HG03060 (cell line): ENCODE results near the gene EPHA4.

Experiments
- ATAC-seq: cut with Tn5 transposase; IDR thresholded peaks from one replicate; pipeline ENCODE4 v1.9.1; 2021; ENCODE audit warnings: low read depth, moderate number of reproducible peaks; ENCODE audit not compliant: unreplicated experiment

The EPHA4 gene

GRCh38 chr2:221420245-221420644 lies 151.9 kb downstream of the EPHA4 start:
- ATAC-seq = no peak

DNA sequence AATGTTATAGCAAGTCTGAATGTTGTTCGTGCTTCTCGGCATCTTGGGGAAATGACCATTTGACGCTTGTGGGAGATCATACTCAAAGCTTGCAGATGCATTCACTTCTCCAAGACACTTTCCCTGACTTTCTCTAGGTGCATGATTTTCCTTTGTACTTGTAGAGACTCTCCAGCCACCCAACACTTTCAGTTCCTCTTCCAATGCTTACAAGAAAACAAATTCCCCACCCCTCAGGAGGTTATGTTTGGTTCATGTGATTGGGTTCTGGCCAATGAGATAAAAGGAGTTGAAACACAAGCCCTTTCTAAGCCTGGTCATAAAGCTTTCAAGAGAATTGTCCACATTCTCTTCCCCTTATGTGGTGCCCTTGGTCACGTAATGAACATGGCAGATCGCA lies 156.3 kb downstream of the EPHA4 start:
- no peak for ATAC-seq

DNA sequence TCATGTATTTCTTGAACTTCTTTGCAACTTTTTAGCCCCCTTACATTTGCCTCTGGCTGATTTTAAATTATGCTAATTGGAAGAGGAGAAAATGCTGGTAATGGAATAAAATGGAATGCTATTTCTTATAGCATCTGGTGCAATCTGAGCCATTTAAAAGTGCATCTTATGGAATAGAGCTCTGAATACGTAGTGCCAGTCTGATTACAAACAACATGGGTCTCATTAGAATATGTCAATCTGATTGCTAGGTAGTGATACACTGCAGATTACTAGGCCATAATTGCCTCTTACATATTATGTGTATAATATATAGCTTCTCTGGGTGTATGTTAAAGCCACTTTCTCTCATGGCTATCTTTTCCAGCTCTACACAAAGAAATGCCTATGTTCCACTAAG lies 159.1 kb downstream of the EPHA4 start:
- no peak for ATAC-seq

DNA sequence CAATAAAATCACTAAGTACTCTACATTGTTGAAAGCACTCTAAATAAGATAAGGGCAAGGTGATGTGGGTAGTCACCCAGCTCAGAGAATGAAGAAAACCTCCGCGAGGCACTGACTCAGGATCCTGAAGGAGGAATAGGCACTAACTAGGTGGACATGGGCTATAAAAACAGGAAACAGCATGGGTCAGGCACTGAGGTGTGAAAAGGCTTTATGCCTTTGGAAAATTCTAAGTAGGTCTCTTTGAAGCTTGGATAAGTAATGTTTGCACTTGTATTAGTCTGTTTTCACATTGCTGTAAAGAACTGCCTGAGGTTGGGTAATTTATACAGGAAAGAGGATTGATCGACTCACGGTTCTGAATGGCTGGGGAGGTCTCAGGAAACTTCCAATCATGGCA lies 161.6 kb downstream of the EPHA4 start:
- ATAC-seq = no peak

- no peak for ATAC-seq
These were observed 164.3 kb downstream of the EPHA4 start for GRCh38 chr2:221407765-221408164.

DNA sequence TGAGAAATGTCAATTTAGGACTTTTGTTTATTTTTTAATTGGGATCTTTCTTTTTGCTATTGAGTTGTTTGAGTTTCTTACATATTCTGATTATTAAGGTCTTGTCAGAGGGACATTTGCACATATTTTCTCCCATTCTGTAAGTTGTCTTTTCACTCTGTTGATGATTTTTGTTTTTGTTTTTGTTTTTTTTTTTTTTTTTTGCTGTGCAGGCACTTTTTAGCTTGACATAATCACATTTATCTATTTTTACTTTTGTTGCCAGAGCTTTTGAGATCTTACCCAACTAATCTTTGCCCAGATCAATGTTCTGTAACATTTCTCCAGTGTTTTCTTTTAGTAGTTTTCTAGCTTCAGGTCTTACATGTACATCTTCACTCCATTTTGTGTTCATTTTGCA lies 166.6 kb downstream of the EPHA4 start:
- no peak for ATAC-seq

- no peak for ATAC-seq
These were observed 170.0 kb downstream of the EPHA4 start for GRCh38 chr2:221402072-221402471.

GRCh38 chr2:221400411-221400810 lies 171.7 kb downstream of the EPHA4 start:
- ATAC-seq = no peak

DNA sequence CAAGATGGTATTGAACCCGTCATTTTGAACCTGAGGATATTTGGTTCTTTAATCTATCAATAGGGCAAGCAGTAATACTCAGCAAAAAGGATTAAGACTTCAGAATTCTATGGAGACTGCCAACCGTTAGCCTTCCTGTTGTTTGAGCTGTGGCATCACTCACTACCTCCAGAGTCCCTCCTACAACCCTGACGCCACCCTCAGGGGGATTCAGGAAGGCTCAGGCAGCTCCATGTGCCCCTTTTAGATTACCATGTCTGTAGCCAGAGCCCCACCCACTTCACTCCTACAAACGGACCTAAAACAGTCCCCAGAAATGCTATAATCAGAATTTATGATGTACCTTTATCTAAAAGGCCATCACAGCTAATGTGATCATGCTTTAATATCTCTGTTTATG lies 172.9 kb downstream of the EPHA4 start:
- ATAC-seq = no peak

GRCh38 chr2:221397187-221397586 lies 174.9 kb downstream of the EPHA4 start:
- no peak for ATAC-seq

DNA sequence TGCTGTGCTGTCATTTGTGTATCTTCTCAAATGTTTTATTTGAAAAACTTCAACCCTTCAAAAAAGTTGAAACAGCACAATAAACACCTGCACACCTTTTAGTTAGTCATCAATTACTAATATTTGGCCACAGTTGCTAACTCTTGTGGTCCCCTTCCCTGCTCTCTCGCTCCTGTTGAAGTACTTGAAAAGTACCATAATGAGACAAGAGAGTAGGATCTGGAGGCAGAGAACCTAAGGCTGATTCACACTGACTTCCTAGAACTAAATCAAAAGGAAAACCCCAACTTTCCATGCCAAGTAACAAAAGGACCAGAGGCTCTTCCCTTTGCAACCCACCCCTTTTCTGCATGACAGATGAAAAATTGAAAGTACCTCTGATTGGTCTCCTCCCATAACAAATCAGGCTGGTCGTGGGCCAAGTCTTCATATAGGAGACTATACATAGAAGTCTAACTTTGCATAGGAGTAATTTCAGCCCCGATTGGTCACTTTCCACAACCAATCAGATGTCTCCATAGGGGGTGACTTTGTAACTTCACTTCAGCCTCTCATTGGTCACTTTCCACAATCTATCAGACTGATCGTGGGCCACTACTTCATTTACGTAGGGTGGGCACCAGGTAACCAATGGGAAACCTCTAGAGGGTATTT lies 179.7 kb downstream of the EPHA4 start:
- ATAC-seq = no peak

DNA sequence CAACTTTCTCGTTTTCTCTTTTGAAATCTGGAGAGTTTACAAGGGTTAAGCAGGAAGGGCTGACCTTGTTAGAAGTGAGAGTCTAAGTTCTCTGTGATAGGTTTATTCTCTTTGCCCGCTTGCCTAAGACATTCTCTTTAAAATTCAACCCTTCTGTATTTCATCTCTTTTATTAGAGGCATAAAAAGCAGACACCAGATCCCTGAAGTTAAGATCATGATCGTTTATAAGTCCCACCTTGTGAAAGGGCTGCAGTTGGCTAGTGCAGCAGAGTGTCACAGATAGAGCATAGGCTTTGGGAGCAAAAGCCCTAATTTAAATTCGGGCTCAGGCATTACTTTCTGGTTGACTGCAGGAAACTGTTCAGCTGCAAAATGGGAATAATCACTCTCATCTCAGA lies 181.2 kb downstream of the EPHA4 start:
- ATAC-seq = no peak

GRCh38 chr2:221389904-221390303 lies 182.2 kb downstream of the EPHA4 start:
- ATAC-seq = no peak

GRCh38 chr2:221389421-221389820 lies 182.7 kb downstream of the EPHA4 start:
- no peak for ATAC-seq

GRCh38 chr2:221388891-221389290 lies 183.2 kb downstream of the EPHA4 start:
- no peak for ATAC-seq

DNA sequence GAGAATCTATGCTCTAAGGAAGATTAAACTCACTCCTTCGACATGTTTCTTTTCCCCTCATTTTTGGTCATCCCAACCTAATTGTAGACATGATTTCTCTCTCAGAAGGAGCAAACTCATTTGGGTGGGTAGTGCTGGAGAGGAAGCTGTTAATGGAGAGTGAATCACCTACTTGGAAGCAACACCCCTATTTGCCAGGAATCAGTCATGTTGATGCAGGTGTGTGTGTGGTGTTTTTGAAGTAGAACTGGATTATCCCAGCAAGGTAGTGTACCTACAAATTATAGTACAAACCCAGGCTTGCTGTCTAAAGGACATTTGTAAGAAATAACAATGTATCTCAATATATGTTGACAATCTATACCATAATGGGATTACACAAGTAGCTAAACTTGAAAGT lies 186.4 kb downstream of the EPHA4 start:
- ATAC-seq = no peak

- no peak for ATAC-seq
These were observed 190.1 kb downstream of the EPHA4 start for GRCh38 chr2:221381928-221382488.

GRCh38 chr2:221380686-221381085 lies 191.4 kb downstream of the EPHA4 start:
- no peak for ATAC-seq

DNA sequence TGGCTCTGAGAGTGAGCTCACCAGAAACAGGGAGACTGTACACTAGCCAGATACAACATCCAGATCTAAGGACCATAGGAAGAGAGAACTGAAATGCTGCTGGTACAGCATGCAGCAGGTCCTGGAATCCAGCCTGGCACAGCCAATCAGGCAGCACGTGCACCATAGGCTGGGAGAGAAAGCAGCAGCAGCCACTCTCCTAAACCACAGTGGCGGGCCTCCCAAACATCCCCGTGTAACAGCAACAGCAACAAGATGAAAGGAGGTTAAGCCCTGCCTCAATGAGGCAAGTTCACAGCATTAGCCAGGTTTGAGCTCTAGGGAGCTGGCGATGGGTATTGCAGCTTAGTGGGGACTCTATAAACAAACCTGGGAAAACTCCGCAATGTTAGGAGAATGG lies 192.0 kb downstream of the EPHA4 start:
- ATAC-seq = no peak

DNA sequence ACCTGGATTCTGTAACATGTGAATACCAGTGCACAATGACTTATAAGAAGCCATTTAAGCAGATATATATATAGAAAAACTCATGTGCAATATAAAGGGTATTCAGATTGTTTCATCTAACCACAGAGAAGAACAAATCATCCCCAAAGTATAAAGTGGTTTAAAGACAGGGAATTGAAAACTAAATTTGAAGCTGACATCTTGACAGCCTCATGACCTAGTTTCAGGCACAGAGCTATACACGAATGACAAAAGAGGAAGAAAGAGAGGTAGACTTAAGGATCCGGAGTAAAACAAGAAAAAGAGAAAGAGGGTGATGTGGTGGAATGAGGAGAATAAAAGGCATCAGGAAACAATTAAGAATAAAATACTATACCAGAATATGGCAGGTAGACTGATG lies 194.5 kb downstream of the EPHA4 start:
- ATAC-seq = no peak

DNA sequence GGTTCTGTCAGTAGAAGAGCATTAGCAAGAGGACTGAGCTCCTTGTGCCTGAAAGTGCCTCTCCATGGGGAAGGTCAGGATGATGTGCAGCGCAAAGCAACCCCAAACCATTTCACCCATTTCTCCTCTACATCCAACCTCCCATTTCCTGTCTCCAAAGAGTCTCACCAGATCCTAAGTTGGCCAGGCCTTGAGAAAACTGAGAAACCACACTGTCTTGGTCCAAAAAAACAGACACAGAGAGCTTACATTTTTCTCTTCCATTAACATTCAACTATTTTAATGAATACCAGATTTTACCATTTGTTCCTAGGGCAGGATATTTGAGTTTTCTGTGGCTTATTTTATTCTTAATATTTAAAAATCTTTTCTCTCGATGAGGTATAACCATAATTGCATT lies 195.0 kb downstream of the EPHA4 start:
- ATAC-seq = no peak

DNA sequence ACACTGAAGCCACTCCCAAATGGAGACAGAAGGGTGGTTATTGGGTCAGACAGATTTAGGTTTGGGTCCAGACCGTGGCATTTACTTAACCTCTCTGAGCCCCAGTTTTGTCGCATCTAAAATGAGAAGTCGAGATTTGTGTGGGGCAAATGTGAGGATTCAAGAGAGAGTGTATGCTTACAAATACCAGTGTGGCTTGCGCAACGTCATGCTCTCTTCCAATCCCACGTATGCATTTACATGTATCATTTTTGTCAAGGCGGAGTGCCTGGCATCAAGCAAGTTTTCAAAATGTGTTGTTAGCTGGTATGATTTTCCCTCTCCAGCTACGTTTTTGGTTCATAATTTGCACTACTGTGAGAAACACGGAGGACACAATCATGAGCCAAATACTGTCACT lies 197.9 kb downstream of the EPHA4 start:
- ATAC-seq = no peak

DNA sequence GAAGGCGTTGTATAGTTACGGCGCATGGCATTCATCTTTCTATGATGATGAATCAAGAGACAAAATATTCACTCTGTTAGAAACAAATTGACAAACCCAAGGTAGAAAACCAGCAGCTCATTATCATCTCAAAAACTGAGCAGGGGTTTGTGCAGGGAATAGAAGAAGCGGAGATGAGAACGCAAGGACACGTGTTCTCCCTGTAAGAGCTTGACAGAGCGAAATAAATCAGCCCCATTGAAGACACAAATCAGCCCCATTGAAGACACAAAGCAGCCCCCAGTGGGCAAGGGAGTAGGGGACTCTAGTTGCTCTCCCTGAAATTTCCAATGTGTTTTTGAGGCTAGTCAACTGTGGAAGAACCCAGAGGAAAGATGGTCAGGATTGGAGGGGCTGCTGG lies 199.2 kb downstream of the EPHA4 start:
- ATAC-seq = no peak
